NCI-H748 treated with DMSO at 0.1 percent for 48 hours (cell line): Measurements from ENCODE around the gene CAMKK2.
"Not testable (repeated sequence)": the region's sequence is repeated elsewhere in the genome, so short reads cannot be mapped to it uniquely, and the experiment has no call there.

Experiments used
- DNase-seq: peaks from one replicate; lab custom pipeline; 2025; lab: John Stamatoyannopoulos, UW

CAMKK2 gene

GRCh38 chr12:121223292-121224285 is 72.9 kb downstream of the CAMKK2 start:
- DNase-seq: no peak

GRCh38 chr12:121222847-121223246 is 73.7 kb downstream of the CAMKK2 start:
- no peak for DNase-seq

- DNase-seq: no peak
Observed at GRCh38 chr12:121219353-121219986, 77.0 kb downstream of the CAMKK2 start.

- DNase-seq: no peak
Observed at GRCh38 chr12:121218588-121219352, 77.7 kb downstream of the CAMKK2 start.

- DNase-seq: no peak
Observed at GRCh38 chr12:121217761-121218160, 78.7 kb downstream of the CAMKK2 start.

GRCh38 chr12:121217063-121217462 is 79.4 kb downstream of the CAMKK2 start:
- DNase-seq: no peak

GRCh38 chr12:121216102-121216501 is 80.4 kb downstream of the CAMKK2 start:
- no peak for DNase-seq

GRCh38 chr12:121214855-121215745 is 81.4 kb downstream of the CAMKK2 start:
- DNase-seq: no peak

- no peak for DNase-seq
Observed at GRCh38 chr12:121214166-121214777, 82.2 kb downstream of the CAMKK2 start.

GRCh38 chr12:121212875-121213274 is 83.6 kb downstream of the CAMKK2 start:
- no peak for DNase-seq

- peak; percentile 39 for DNase-seq
Observed at GRCh38 chr12:121209624-121210572, 86.6 kb downstream of the CAMKK2 start, which contains the start of gene P2RX4. Gene P2RX4 (plus strand): TSS chr12:121210129. CDS start chr12:121210165, 36 bp downstream.

- DNase-seq: no peak
Observed at GRCh38 chr12:121209221-121209620, 87.3 kb downstream of the CAMKK2 start.

GRCh38 chr12:121208571-121208970 is 87.9 kb downstream of the CAMKK2 start:
- DNase-seq: not testable (repeated sequence)

- no peak for DNase-seq
Observed at GRCh38 chr12:121205491-121205890, 91.0 kb downstream of the CAMKK2 start.

GRCh38 chr12:121203482-121203881 is 93.0 kb downstream of the CAMKK2 start:
- no peak for DNase-seq

GRCh38 chr12:121202407-121203355 is 93.8 kb downstream of the CAMKK2 start:
- peak; percentile 76 for DNase-seq

GRCh38 chr12:121201140-121201539 is 95.4 kb downstream of the CAMKK2 start:
- DNase-seq: not testable (repeated sequence)

GRCh38 chr12:121198949-121199348 is 97.6 kb downstream of the CAMKK2 start:
- DNase-seq: no peak
